Testis (tissue), 2 donors: ENCODE measurements around the gene CROCC2.

Source experiments
- CTCF ChIP-seq, 3 experiments: fragments of 450-650 bp in 2 of 3; fragments of 200-600 bp in 1 of 3; sonication (generic) in 1 of 3; IDR thresholded peaks; one replicate each; pipeline ENCODE4 v1.5.1; 2016 to 2019; ENCODE audit warnings: antibody characterized with exemption in 3 of 3, mild to moderate bottlenecking in 2 of 3, moderate library complexity in 1 of 3
- POLR2A ChIP-seq: fragments of 450-650 bp; IDR thresholded peaks from one replicate; pipeline ENCODE4 v1.6.1; 2017; ENCODE audit warnings: antibody characterized with exemption, mild to moderate bottlenecking, moderate library complexity

DNA sequence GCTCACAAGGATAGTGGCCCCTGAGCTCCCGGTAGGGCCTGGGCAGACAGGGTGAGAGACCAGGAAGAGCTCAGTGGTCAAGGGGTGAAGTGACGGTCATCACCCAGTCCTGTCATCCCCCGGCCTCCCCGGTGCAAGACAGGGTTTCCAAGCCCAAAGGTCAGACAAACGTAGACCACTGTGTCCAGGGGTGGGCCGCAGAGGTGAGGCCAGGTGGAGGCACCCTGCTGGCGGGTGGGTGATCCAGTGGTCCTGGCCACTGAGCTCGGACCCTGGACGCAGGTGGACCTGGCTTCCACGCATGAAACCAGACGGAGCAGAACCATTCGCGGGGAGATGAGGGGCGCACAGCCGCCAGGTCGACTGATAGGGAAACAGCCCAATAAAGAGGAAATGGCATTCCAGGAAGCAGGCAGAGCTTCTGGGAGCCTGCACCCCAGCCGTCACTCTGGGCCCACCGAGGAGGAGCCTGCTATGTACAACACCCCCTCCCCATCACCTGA, 77.9 kb downstream of the CROCC2 start:
- no peak for TF ChIP-seq CTCF (IDR thresholded peaks at IDR 0.05)
- TF ChIP-seq POLR2A: no peak
